Inflammatory macrophage treated with lipopolysaccharide for 4 hours (primary cell): Measurements from ENCODE around the gene ZBTB45.
"Not testable (repeated sequence)": the region's sequence is repeated elsewhere in the genome, so short reads cannot be mapped to it uniquely, and the experiment has no call there.

Source experiments
- DNase-seq: peaks from one replicate; pipeline ENCODE4 v3.0.0-alpha.2; 2020

Gene ZBTB45

GRCh38 chr19:58554494-58555368 is 35.1 kb upstream of the ZBTB45 start, which contains the start of gene CHMP2A:
Gene CHMP2A, minus strand, starts transcription at chr19:58555105. Its CDS starts 893 bp downstream, at chr19:58554212.
- peak; percentile 98 for DNase-seq

- DNase-seq = no peak
These were observed 34.3 kb upstream of the ZBTB45 start for GRCh38 chr19:58553799-58554493.

GRCh38 chr19:58552655-58553054 is 33.0 kb upstream of the ZBTB45 start:
- DNase-seq = no peak

- no peak for DNase-seq
These were observed 32.2 kb upstream of the ZBTB45 start for GRCh38 chr19:58551577-58552471.

- DNase-seq = no peak
These were observed 31.5 kb upstream of the ZBTB45 start for GRCh38 chr19:58551123-58551497.

- DNase-seq = no peak
These were observed 30.9 kb upstream of the ZBTB45 start for GRCh38 chr19:58550362-58551122.

- no peak for DNase-seq
These were observed 30.2 kb upstream of the ZBTB45 start for GRCh38 chr19:58549664-58550361.

- DNase-seq = no peak
These were observed 29.5 kb upstream of the ZBTB45 start for GRCh38 chr19:58548859-58549663.

- DNase-seq = no peak
These were observed 28.0 kb upstream of the ZBTB45 start for GRCh38 chr19:58547323-58548312.

GRCh38 chr19:58546019-58546530 is 26.5 kb upstream of the ZBTB45 start:
- no peak for DNase-seq

GRCh38 chr19:58545286-58546018 is 25.8 kb upstream of the ZBTB45 start:
- no peak for DNase-seq

GRCh38 chr19:58544591-58545285 is 25.1 kb upstream of the ZBTB45 start:
- DNase-seq = peak; percentile 69

- peak; percentile 98 for DNase-seq
These were observed 24.4 kb upstream of the ZBTB45 start, which contains the start of gene TRIM28 for GRCh38 chr19:58543826-58544590. Gene TRIM28, plus strand, starts transcription at chr19:58544064. Its CDS starts 694 bp downstream, at chr19:58544758.

- DNase-seq = not testable (repeated sequence)
These were observed 23.2 kb upstream of the ZBTB45 start for GRCh38 chr19:58542641-58543372.

GRCh38 chr19:58539169-58539559 is 19.6 kb upstream of the ZBTB45 start:
- DNase-seq = not testable (repeated sequence)
